Activated T-helper 1 cell treated with anti-CD3 and anti-CD28 coated beads, Interleukin-2, amount 50 U/mL, for 16 hours (primary cell): ENCODE data around the gene LHB.
A peak's percentile ranks its signal among the peaks of the same experiment; 100 is the strongest.

Experiments used
- DNase-seq, 2 donors: peaks; one replicate each; pipeline ENCODE4 v3.0.0-alpha.2; 2020; ENCODE audit warnings: low read depth in 1 of 2, low spot score in 1 of 2

Gene LHB

DNA sequence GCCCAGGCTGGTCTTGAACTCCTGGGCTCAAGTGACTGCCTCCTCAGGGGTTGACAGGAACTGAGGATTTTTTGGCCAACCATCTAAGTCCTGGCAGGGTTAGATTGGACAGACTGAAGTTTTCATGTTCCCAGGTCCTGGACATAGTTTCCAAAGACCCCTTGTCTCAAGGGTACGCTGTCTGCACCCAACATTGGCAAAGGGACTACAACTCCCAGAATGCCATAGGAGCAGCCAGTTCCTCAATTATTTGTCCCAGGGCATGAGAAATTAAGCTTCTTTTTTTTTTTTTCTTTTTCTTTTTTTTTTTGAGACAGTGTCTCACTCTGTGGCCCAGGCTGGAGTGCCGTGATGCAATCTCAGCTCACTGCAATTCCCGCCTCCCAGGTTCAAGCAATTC lies 30.7 kb downstream of the LHB start:
- no peak for DNase-seq

DNA sequence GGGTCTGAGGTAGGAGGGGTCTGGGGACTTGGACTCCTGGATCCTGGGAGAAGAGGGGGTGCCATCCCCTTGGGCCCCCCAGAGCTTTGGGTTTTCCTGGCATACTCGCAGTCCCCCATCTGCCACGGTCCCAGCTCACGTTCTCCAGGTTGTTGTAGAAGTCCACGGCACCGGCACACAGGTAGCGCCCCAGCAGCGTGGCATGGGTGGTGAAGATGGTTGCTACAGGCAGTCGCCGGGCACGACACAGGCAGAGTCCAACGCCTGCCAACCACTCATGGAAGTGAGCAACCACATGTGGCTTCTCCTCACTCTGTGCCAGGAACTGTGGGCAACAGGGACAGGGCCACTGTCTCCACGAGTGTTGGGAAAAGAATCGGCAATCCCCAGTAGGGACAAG lies 31.2 kb downstream of the LHB start:
- DNase-seq, result no peak

GRCh38 chr19:48982280-48982679 lies 34.6 kb downstream of the LHB start:
- DNase-seq, result no peak

DNA sequence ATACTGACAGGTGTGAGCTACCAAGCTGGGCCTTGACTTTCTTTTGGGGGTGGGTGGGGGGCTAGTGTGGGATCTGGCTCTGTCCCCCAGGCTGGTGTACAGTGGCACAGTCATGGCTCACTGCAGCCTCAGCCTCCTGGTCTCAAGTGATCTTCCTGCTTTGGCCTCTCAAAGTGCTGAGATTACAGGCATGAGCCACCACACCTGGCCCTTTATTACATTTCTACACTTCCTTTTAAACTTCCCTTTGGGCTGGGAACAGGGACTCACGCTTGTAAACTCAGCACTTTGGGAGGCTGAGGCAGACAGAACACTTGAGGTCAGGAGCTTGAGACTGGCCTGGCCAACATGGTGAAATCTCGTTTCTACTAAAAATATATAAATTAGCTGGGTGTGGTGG lies 39.8 kb downstream of the LHB start:
- DNase-seq, result no peak

- no peak for DNase-seq
These were observed 40.7 kb downstream of the LHB start for GRCh38 chr19:48975947-48976847.

- DNase-seq, result peak; percentile 62 to 73
These were observed 45.9 kb downstream of the LHB start for GRCh38 chr19:48970923-48971395.

DNA sequence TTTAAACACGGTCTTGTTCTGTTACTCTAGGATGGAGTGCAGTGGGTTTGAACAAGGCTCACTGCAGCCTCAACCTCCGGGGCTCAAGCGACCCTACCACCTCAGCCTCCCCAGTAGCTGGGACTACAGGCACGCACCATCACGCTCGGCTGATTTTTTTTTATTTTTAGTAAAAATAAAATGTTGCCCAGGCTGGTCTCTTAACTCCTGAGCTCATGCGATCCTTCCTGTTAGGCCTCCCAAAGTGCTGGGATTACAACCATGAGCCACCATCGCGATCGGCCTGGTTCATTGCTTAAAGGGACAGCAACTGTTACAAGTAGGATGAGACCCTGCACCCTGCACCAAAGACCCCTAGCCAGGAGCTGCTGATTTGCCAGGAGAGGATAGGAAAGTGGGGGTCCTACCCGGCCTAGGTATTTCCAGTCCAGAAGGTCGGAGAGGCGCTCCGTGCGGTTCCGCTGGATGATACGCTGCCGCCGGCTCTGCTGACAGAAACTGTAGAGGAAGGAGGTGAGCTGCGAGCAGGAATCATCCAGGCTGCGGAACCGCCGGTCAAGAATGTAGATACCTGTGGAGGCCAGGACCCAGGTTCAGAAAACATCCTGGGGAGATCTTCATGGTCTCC lies 46.6 kb downstream of the LHB start:
- no peak for DNase-seq

DNA sequence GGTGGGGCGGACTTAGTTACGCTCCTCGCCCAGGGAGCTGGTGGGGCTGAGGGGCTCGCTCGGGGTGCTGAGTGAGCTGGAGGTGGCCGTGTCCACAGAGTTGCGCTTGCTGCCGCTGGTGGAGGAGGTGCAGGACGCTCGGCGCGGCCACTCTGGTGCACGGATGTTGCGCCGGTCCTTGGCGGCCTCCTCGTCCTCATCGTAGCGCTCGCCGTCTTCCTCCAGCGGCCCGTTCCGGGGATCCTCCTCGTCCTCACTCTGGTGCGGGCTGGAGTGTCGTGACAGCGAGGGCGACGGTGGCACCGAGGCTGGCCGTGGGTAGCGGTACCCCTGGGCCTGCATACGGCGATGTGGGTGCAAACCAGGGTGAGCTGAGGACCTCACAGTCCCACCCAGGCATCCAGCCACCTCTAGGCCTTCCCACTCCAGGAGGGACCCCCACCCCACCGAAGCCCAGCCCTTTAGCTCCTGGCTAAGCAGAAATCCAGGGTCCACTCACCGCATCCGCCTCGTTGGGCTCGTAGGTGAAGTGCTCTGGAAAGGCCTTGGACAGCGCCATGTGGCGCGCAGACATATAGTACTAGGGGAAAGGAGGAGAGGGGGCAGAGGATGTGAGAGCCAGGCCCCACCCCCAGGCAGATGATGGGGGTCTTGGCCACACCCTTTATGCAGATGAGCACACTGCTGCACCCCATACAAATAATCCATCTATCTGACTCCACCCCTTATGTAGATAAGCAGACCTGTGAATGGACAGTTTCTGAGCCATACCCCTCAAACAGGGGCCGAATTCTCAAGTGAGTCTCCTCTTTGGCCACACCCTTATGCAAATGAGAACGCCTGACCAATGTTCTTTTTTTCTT lies 47.4 kb downstream of the LHB start:
- DNase-seq, result no peak

GRCh38 chr19:48968813-48969218 lies 48.1 kb downstream of the LHB start:
- DNase-seq, result no peak

DNA sequence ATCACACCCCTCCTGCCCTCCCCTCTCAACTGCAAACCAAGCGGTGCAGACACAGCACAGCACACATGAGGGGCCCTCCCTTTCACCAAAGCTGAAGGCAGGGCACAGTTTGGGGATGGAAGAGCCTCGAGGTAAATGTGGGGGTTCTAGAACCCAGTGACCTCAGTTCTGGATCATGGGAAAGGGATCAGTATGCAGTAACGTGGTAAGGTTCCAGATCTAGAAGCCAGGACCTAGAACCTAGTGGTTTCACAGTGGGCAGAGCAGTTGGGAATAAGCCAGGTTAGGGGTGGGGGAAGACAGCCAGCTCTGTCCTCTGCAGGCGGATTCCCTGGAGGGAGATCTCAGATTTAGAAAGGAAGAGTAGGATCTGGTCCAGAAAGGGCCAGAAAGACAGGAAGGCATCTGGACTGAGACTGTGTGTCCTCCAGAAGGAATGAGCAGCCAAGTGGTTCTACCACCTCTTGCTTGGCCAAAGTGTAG lies 48.7 kb downstream of the LHB start:
- DNase-seq, result no peak

GRCh38 chr19:48967346-48968178 lies 49.3 kb downstream of the LHB start:
- DNase-seq, result no peak

DNA sequence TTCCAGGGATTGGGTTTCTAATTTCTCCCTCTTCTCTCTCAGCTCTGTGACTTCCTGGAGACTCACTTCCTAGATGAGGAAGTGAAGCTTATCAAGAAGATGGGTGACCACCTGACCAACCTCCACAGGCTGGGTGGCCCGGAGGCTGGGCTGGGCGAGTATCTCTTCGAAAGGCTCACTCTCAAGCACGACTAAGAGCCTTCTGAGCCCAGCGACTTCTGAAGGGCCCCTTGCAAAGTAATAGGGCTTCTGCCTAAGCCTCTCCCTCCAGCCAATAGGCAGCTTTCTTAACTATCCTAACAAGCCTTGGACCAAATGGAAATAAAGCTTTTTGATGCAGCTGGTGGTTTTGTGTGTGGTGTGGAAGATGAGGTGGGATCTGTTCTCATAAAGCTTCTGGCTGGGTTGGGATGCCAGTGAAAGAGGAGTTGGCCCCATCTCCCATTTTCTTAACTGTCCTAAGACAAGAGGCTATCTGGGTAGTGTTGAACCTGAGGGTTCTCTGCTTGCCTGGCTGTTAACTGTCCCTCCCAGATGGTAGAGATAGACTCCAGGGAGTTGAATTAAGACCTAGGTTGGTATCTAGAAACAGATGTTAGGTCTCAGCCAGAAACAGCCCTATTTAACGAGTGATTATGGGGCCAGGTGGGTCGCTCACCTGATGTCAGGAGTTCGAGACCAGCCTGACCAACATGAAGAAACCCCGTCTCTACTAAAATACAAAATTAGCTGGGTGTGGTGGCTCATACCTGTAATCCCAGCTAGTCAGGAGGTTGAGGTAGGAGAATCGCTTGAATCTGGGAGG lies 50.1 kb downstream of the LHB start:
- DNase-seq, result no peak
